ENCODE measurements around the gene CAMK2A. TPM values are rescaled to one million over a fixed set of nuclear protein-coding genes. Genes with fewer than 3 reads are reported as not detected.
A peak's percentile ranks its signal among the peaks of the same experiment; 100 is the strongest.

CAMK2A gene
- total and polyA plus RNA-seq, 5 donors: 8.0 to 18.4 (median 15.4) TPM

- H3K4me1 ChIP-seq (ENCODE audit: control insufficient read depth, insufficient read depth, low read length): peaks cover 2% of the 10 kb centered on the region
- DNase-seq (peak in 1 of 3 donors; percentile 5), ATAC-seq (no peak)
- no peaks in the 10 kb centered on the region for H3K27me3 ChIP-seq (ENCODE audit: control insufficient read depth, insufficient read depth)
- 88% methylated on average over 7 of the region's 7 CpGs for WGBS
- no peak overlapping the region for H3K27ac ChIP-seq (ENCODE audit: low read length)
- H3K9me3 ChIP-seq (ENCODE audit: control insufficient read depth, low read length): no peaks in the 10 kb centered on the region
- no peak overlapping the region for H3K4me3 ChIP-seq (ENCODE audit: low read length)
- intact Hi-C loops (cut with DNase I): no loop called here
These were observed 27.1 kb downstream of the CAMK2A start for GRCh38 chr5:150262502-150262901.

- Histone ChIP-seq H3K4me1 (ENCODE audit: control insufficient read depth, insufficient read depth, low read length) (peaks cover 2% of the 10 kb centered on the region), H3K27me3 (ENCODE audit: control insufficient read depth, insufficient read depth) (no peaks in the 10 kb centered on the region), H3K27ac (ENCODE audit: low read length) (no peak overlapping the region), H3K9me3 (ENCODE audit: control insufficient read depth, low read length) (no peaks in the 10 kb centered on the region), H3K4me3 (ENCODE audit: low read length) (no peak overlapping the region)
- WGBS: 66% methylated on average over 8 of the region's 8 CpGs
- intact Hi-C loops (cut with DNase I): no loop called here
- no peak for ATAC-seq
- DNase-seq: no peak
These were observed 28.3 kb downstream of the CAMK2A start for GRCh38 chr5:150261231-150261630.

GRCh38 chr5:150258130-150258529 lies 31.4 kb downstream of the CAMK2A start:
- 44% methylated on average over 6 of the region's 6 CpGs for WGBS
- no peak overlapping the region for H3K4me3 ChIP-seq (ENCODE audit: low read length)
- ATAC-seq (no peak), DNase-seq (no peak)
- H3K9me3 ChIP-seq (ENCODE audit: control insufficient read depth, low read length): no peaks in the 10 kb centered on the region
- intact Hi-C loops (cut with DNase I): no loop called here
- H3K27me3 ChIP-seq (ENCODE audit: control insufficient read depth, insufficient read depth): no peaks in the 10 kb centered on the region
- H3K27ac ChIP-seq (ENCODE audit: low read length): no peak overlapping the region
- H3K4me1 ChIP-seq (ENCODE audit: control insufficient read depth, insufficient read depth, low read length): no peaks in the 10 kb centered on the region

GRCh38 chr5:150257424-150257823 lies 32.1 kb downstream of the CAMK2A start:
- Histone ChIP-seq H3K4me3 (ENCODE audit: low read length) (no peak overlapping the region), H3K27me3 (ENCODE audit: control insufficient read depth, insufficient read depth) (no peaks in the 10 kb centered on the region), H3K4me1 (ENCODE audit: control insufficient read depth, insufficient read depth, low read length) (no peaks in the 10 kb centered on the region), H3K9me3 (ENCODE audit: control insufficient read depth, low read length) (no peaks in the 10 kb centered on the region), H3K27ac (ENCODE audit: low read length) (no peak overlapping the region)
- intact Hi-C loops (cut with DNase I): no loop called here
- ATAC-seq (no peak), DNase-seq (no peak)
- 91% methylated on average over 11 of the region's 11 CpGs for WGBS

GRCh38 chr5:150256410-150257064 lies 33.0 kb downstream of the CAMK2A start:
- H3K4me3 ChIP-seq (ENCODE audit: low read length): no peak overlapping the region
- intact Hi-C loops (cut with DNase I): no loop called here
- DNase-seq (no peak), ATAC-seq (no peak)
- WGBS: 73% methylated on average over 12 of the region's 12 CpGs
- no peaks in the 10 kb centered on the region for H3K4me1 ChIP-seq (ENCODE audit: control insufficient read depth, insufficient read depth, low read length)
- no peak overlapping the region for H3K27ac ChIP-seq (ENCODE audit: low read length)
- H3K9me3 ChIP-seq (ENCODE audit: control insufficient read depth, low read length): no peaks in the 10 kb centered on the region
- H3K27me3 ChIP-seq (ENCODE audit: control insufficient read depth, insufficient read depth): no peaks in the 10 kb centered on the region

GRCh38 chr5:150255659-150256409 lies 33.7 kb downstream of the CAMK2A start:
- DNase-seq: no peak
- intact Hi-C loops (cut with DNase I): no loop called here
- Histone ChIP-seq H3K9me3 (ENCODE audit: control insufficient read depth, low read length) (no peaks in the 10 kb centered on the region), H3K27me3 (ENCODE audit: control insufficient read depth, insufficient read depth) (no peaks in the 10 kb centered on the region), H3K27ac (ENCODE audit: low read length) (no peak overlapping the region), H3K4me1 (ENCODE audit: control insufficient read depth, insufficient read depth, low read length) (no peaks in the 10 kb centered on the region), H3K4me3 (ENCODE audit: low read length) (no peak overlapping the region)
- ATAC-seq: peak in 1 of 2 donors; percentile 73
- 74% methylated on average over 6 of the region's 6 CpGs for WGBS

GRCh38 chr5:150254774-150255173 lies 34.8 kb downstream of the CAMK2A start:
- Histone ChIP-seq H3K27ac (ENCODE audit: low read length) (no peak overlapping the region), H3K4me3 (ENCODE audit: low read length) (no peak overlapping the region), H3K9me3 (ENCODE audit: control insufficient read depth, low read length) (no peaks in the 10 kb centered on the region), H3K27me3 (ENCODE audit: control insufficient read depth, insufficient read depth) (no peaks in the 10 kb centered on the region), H3K4me1 (ENCODE audit: control insufficient read depth, insufficient read depth, low read length) (no peaks in the 10 kb centered on the region)
- DNase-seq (no peak), ATAC-seq (no peak)
- intact Hi-C loops (cut with DNase I): no loop called here
- whole genome bisulfite sequencing: 80% methylated on average over 4 of the region's 4 CpGs

GRCh38 chr5:150254363-150254762 lies 35.2 kb downstream of the CAMK2A start:
- intact Hi-C loops (cut with DNase I): no loop called here
- no peak for ATAC-seq

GRCh38 chr5:150253416-150254208 lies 36.0 kb downstream of the CAMK2A start:
- Histone ChIP-seq H3K27ac (ENCODE audit: low read length) (no peak overlapping the region), H3K27me3 (ENCODE audit: control insufficient read depth, insufficient read depth) (no peaks in the 10 kb centered on the region), H3K9me3 (ENCODE audit: control insufficient read depth, low read length) (no peaks in the 10 kb centered on the region), H3K4me3 (ENCODE audit: low read length) (no peak overlapping the region), H3K4me1 (ENCODE audit: control insufficient read depth, insufficient read depth, low read length) (no peaks in the 10 kb centered on the region)
- WGBS: 90% methylated on average over 10 of the region's 10 CpGs
- peak in 2 of 3 donors; percentile 28 to 46 for DNase-seq
- intact Hi-C loops (cut with DNase I): no loop called here
- ATAC-seq: no peak

More at GRCh38 chr5:150254363-150254762, 35.2 kb downstream of the CAMK2A start:
- no peak overlapping the region for H3K4me3 ChIP-seq (ENCODE audit: low read length)
- DNase-seq: peak in 1 of 3 donors; percentile 23
- no peak overlapping the region for H3K27ac ChIP-seq (ENCODE audit: low read length)
- H3K4me1 ChIP-seq (ENCODE audit: control insufficient read depth, insufficient read depth, low read length): no peaks in the 10 kb centered on the region
- H3K27me3 ChIP-seq (ENCODE audit: control insufficient read depth, insufficient read depth): no peaks in the 10 kb centered on the region
- H3K9me3 ChIP-seq (ENCODE audit: control insufficient read depth, low read length): no peaks in the 10 kb centered on the region
- 69% methylated on average over 7 of the region's 7 CpGs for WGBS

- intact Hi-C loops (cut with DNase I): no loop called here
- ATAC-seq (no peak), DNase-seq (no peak)
- 88% methylated on average over 6 of the region's 6 CpGs for WGBS
- no peaks in the 10 kb centered on the region for H3K4me1 ChIP-seq (ENCODE audit: control insufficient read depth, insufficient read depth, low read length)
- H3K27me3 ChIP-seq (ENCODE audit: control insufficient read depth, insufficient read depth): no peaks in the 10 kb centered on the region
- no peaks in the 10 kb centered on the region for H3K9me3 ChIP-seq (ENCODE audit: control insufficient read depth, low read length)
- no peak overlapping the region for H3K27ac ChIP-seq (ENCODE audit: low read length)
- H3K4me3 ChIP-seq (ENCODE audit: low read length): no peak overlapping the region
These were observed 37.1 kb downstream of the CAMK2A start for GRCh38 chr5:150252489-150252888.

GRCh38 chr5:150251504-150251903 lies 38.1 kb downstream of the CAMK2A start:
- Histone ChIP-seq H3K4me3 (ENCODE audit: low read length) (no peak overlapping the region), H3K27me3 (ENCODE audit: control insufficient read depth, insufficient read depth) (no peaks in the 10 kb centered on the region), H3K27ac (ENCODE audit: low read length) (no peak overlapping the region), H3K4me1 (ENCODE audit: control insufficient read depth, insufficient read depth, low read length) (no peaks in the 10 kb centered on the region), H3K9me3 (ENCODE audit: control insufficient read depth, low read length) (no peaks in the 10 kb centered on the region)
- intact Hi-C loops (cut with DNase I): no loop called here
- WGBS: 91% methylated on average over 7 of the region's 7 CpGs
- DNase-seq: no peak
- ATAC-seq: no peak

All from right cardiac atrium (tissue), 5 donors.